Nephron progenitor cell (in vitro differentiated cells): ENCODE results near the gene AOPEP.

Experiments used
- DNase-seq: peaks from one replicate; pipeline ENCODE4 v3.0.0; 2021
- H3K27ac Mint-ChIP-seq: 2 replicates; pipeline ENCODE4 v1.8.0; 2021; ENCODE audit warnings: mild to moderate bottlenecking, moderate library complexity, mixed read lengths
- H3K27me3 Mint-ChIP-seq: 2 replicates; pipeline ENCODE4 v1.8.0; 2021; ENCODE audit warnings: mild to moderate bottlenecking, low read depth, mixed read lengths; ENCODE audit not compliant: poor library complexity
- H3K36me3 Mint-ChIP-seq: 2 replicates; pipeline ENCODE4 v1.8.0; 2021; ENCODE audit warnings: low read depth, mixed read lengths
- H3K4me1 Mint-ChIP-seq: 2 replicates; pipeline ENCODE4 v1.8.0; 2021; ENCODE audit warnings: mixed read lengths
- H3K4me3 Mint-ChIP-seq: 2 replicates; pipeline ENCODE4 v1.8.0; 2021; ENCODE audit warnings: mild to moderate bottlenecking, moderate library complexity, mixed read lengths
- H3K9me3 Mint-ChIP-seq: 2 replicates; pipeline ENCODE4 v1.8.0; 2021; ENCODE audit warnings: mild to moderate bottlenecking, moderate library complexity, mixed read lengths
- TF ChIP-seq, protein P1 (sequence below): fragments of 200-600 bp; sonication (generic); IDR thresholded peaks from 2 replicates; pipeline ENCODE4 v1.5.0; 2021; ENCODE audit warnings: antibody characterized with exemption

The AOPEP gene

DNA sequence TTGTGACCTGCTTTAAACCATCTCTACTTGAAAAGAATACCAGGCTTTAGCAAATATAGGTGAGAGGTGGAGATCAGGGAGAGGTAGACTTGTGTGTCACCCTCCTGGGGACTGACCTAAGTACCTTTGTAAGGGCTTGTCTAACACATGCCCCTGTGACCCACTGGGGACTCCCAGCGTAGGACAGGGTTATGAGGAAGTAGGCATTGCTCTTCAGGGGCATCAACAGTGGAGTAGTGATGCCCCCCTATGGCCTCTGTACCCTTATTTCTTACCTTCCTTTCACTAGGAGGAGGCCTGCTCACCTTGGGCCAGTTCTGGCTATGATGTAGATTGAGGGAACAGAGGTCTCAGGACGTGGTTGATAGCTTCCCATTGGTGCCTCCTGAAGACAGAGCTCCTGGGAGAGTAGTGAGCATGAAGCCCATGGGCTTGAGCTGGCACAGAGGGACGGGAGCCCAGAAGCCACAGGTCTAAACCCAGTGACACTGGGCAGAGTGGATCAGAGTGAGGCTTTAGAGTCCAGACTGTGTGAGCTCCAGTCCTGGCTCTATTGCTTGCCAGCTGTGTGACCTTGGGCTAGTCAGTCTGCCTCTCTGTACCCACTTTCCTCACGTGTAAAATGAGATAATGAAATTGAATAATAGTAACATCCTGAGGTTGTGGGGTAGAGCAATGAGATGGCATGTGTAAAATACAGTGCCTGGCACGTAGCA is 191.7 kb downstream of the AOPEP start:
- peaks cover 89% of the 10 kb centered on the region for H3K4me1 Mint-ChIP-seq
- no peaks in the 10 kb centered on the region for H3K36me3 Mint-ChIP-seq
- no peak for DNase-seq
- H3K9me3 Mint-ChIP-seq = no peaks in the 10 kb centered on the region
- H3K27ac Mint-ChIP-seq = no peak overlapping the region
- peaks cover 14% of the 10 kb centered on the region for H3K27me3 Mint-ChIP-seq
- TF ChIP-seq, protein P1, sequence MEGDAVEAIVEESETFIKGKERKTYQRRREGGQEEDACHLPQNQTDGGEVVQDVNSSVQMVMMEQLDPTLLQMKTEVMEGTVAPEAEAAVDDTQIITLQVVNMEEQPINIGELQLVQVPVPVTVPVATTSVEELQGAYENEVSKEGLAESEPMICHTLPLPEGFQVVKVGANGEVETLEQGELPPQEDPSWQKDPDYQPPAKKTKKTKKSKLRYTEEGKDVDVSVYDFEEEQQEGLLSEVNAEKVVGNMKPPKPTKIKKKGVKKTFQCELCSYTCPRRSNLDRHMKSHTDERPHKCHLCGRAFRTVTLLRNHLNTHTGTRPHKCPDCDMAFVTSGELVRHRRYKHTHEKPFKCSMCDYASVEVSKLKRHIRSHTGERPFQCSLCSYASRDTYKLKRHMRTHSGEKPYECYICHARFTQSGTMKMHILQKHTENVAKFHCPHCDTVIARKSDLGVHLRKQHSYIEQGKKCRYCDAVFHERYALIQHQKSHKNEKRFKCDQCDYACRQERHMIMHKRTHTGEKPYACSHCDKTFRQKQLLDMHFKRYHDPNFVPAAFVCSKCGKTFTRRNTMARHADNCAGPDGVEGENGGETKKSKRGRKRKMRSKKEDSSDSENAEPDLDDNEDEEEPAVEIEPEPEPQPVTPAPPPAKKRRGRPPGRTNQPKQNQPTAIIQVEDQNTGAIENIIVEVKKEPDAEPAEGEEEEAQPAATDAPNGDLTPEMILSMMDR = no peak
- no peak overlapping the region for H3K4me3 Mint-ChIP-seq

DNA sequence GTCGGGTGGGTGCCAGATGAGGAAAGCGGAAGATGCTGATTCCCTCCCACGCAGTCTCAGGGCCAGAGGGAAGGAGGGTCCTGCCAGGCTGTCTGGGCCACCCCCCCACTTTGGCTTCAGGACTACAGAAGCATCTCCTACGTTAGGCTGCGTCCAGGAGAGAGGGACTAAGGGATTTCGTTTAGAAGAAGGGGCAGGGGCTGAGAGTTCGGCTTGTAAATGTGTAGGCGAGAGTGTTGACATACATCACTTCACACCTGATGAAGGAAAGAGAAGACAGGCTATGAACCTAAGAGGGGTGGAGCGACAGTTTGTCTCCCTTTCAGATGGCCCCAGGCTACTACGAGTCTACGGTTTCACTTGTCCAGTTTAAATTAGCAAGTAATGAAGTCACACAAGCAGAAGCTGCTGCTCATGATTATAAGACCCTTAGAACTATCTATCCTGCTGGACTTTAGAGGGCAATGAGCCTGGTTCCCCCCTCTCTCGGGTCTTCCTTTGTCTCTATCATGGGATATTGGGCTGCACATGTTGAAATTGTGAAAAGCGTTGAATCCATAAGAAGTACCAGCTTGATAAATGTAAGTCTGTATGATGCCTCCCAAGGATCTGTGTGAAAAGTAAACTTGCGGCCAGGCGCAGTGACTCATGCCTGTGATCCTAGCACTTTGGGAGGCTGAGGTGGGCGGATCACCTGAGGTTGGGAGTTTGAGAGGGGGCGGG is 193.0 kb downstream of the AOPEP start:
- no peak for DNase-seq
- Mint-ChIP-seq H3K9me3 (no peaks in the 10 kb centered on the region), H3K36me3 (peaks cover 5% of the 10 kb centered on the region), H3K27ac (peak overlapping the region; percentile 93), H3K4me3 (peak overlapping the region; percentile 26), H3K27me3 (peaks cover 14% of the 10 kb centered on the region), H3K4me1 (peaks cover 89% of the 10 kb centered on the region)
- TF ChIP-seq, protein P1 = no peak

DNA sequence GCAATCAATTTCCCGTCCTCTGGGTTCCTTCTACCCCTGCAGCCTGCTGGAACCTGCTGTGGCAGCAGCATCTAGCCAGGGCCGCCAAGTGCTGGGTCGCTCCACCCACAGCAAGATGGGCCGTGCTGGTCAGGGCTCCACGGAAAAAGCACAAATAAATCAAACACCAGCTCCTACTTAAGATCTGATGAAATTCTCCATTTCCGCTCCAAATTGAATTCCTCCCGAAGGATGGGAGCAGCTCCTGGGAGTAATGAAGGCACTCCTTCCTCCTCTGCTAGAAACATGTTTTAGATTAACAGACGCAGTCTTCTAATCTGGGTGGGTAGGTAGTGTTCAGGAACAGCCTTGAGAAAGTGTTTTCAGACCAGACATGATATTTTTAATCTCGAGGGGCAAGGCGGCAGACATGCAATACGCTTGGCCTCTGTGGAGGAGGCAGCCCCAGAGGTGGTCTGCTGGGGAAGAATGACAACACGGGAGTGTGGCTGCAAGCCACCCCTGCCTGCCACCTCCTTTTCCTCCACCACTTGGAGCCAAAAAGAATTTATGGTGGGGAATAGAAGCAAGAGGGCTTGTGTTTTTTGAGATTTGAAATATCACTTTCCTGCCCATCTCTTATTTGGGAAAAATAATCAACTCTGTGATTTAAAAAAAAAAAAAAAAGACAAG is 194.1 kb downstream of the AOPEP start:
- TF ChIP-seq, protein P1 = no peak
- DNase-seq = peak; percentile 26
- peaks cover 14% of the 10 kb centered on the region for H3K27me3 Mint-ChIP-seq
- peaks cover 85% of the 10 kb centered on the region for H3K4me1 Mint-ChIP-seq
- no peaks in the 10 kb centered on the region for H3K9me3 Mint-ChIP-seq
- peaks cover 11% of the 10 kb centered on the region for H3K36me3 Mint-ChIP-seq
- H3K4me3 Mint-ChIP-seq = peak overlapping the region; percentile 58
- peak overlapping the region; percentile 91 for H3K27ac Mint-ChIP-seq

DNA sequence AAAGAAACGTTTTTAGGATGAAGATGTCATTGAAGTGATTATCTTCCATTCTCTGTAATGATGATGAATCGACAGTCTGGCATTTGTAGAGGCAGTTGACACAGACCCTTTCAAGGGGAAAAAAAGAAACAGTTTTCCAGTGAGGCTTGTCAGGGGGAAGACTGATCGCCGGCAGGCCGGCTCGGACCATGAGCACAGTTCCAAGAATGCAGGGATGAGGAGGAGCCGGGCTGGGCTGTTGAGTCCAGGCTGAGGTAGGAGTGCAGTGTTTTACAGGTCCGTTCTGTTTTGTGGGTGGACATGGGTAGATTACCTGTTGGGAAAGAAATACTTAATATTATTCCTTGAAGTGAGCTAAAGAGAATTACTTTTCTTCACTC is 194.6 kb downstream of the AOPEP start:
- no peaks in the 10 kb centered on the region for H3K9me3 Mint-ChIP-seq
- H3K4me1 Mint-ChIP-seq = peaks cover 85% of the 10 kb centered on the region
- H3K36me3 Mint-ChIP-seq = peaks cover 13% of the 10 kb centered on the region
- peak overlapping the region; percentile 58 for H3K4me3 Mint-ChIP-seq
- TF ChIP-seq, protein P1 = no peak
- H3K27me3 Mint-ChIP-seq = peaks cover 11% of the 10 kb centered on the region
- peak; percentile 58 for DNase-seq
- peak overlapping the region; percentile 91 for H3K27ac Mint-ChIP-seq

DNA sequence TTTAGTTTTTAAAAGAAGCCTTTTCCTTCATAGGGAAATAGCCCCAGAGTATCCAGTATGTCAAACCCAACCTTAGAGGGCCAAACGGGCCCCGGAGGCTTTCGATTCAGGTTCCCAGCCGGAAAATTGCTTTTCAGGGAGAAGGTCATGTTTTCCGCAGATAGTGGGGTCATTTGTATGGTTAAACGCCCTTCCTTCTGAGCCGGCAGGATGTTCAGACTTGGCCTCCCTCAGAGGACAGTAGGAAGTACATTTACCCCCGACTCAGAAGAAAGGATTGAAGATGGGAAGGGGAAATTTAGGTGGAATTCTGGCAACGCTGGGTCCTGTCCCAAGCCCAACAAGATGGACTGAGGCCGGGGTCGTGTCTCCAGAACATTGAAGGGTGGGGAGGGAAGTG is 195.2 kb downstream of the AOPEP start:
- peak overlapping the region; percentile 91 for H3K27ac Mint-ChIP-seq
- peaks cover 13% of the 10 kb centered on the region for H3K36me3 Mint-ChIP-seq
- H3K4me1 Mint-ChIP-seq = peaks cover 84% of the 10 kb centered on the region
- DNase-seq = no peak
- no peaks in the 10 kb centered on the region for H3K9me3 Mint-ChIP-seq
- TF ChIP-seq, protein P1 = no peak
- peak overlapping the region; percentile 58 for H3K4me3 Mint-ChIP-seq
- H3K27me3 Mint-ChIP-seq = peaks cover 8% of the 10 kb centered on the region
